Spleen (tissue), 11 donors: ENCODE measurements around the gene ITPR1. TPM values are rescaled to one million over a fixed set of nuclear protein-coding genes. Genes with fewer than 3 reads are reported as not detected.
A peak's percentile ranks its signal among the peaks of the same experiment; 100 is the strongest.

Source experiments
- DNase-seq: peaks from one replicate; pipeline ENCODE4 v3.0.0-alpha.2; 2020
- H3K27ac ChIP-seq, 8 donors: fragments of 200-600 bp; sonication (generic) in 7 of 8; 1 replicate in 4 of 8; 2 replicates in 4 of 8; pipeline versions ENCODE4 v1.5.0 to v1.8.0; 2016 to 2021; ENCODE audit warnings: inconsistent platforms in 4 of 8, mild to moderate bottlenecking in 4 of 8, moderate library complexity in 1 of 8
- H3K27me3 ChIP-seq, 7 donors: fragments of 200-600 bp; sonication (generic) in 6 of 7; replicated peaks in 1 of 7; 1 replicate in 4 of 7; 2 replicates in 3 of 7; pipeline versions ENCODE4 v1.5.0 to v1.8.0; 2016 to 2021; ENCODE audit warnings: inconsistent platforms in 3 of 7, mild to moderate bottlenecking in 1 of 7
- H3K36me3 ChIP-seq, 6 donors: fragments of 200-600 bp; sonication (generic) in 5 of 6; 1 replicate in 4 of 6; 2 replicates in 2 of 6; pipeline versions ENCODE4 v1.5.0 to v1.8.0; 2016 to 2021; ENCODE audit warnings: inconsistent platforms in 2 of 6
- H3K4me1 ChIP-seq, 6 donors: fragments of 200-600 bp; sonication (generic) in 5 of 6; 1 replicate in 3 of 6; 2 replicates in 3 of 6; pipeline versions ENCODE4 v1.5.0 to v1.8.0; 2016 to 2021; ENCODE audit warnings: inconsistent platforms in 3 of 6
- H3K4me3 ChIP-seq, 8 donors: fragments of 200-600 bp; sonication (generic) in 7 of 8; 1 replicate in 4 of 8; 2 replicates in 4 of 8; pipeline versions ENCODE4 v1.5.0 to v1.8.0; 2016 to 2021; ENCODE audit warnings: inconsistent platforms in 4 of 8, mild to moderate bottlenecking in 4 of 8, moderate library complexity in 2 of 8
- H3K9me3 ChIP-seq, 8 donors: fragments of 200-600 bp; sonication (generic) in 7 of 8; 1 replicate in 4 of 8; 2 replicates in 4 of 8; pipeline versions ENCODE4 v1.5.0 to v1.8.0; 2016 to 2021; ENCODE audit warnings: inconsistent platforms in 4 of 8
- POLR2A ChIP-seq, 3 donors: fragments of 450-650 bp; IDR thresholded peaks; one replicate each; pipeline ENCODE4 v1.5.1; 2017; ENCODE audit warnings: antibody characterized with exemption in 3 of 3, mild to moderate bottlenecking in 1 of 3
- POLR2AphosphoS5 ChIP-seq, 3 donors: sonication (generic); formaldehyde crosslinking; IDR thresholded peaks; one replicate each; pipeline ENCODE4 v1.5.1; 2017; ENCODE audit warnings: antibody characterized with exemption in 3 of 3
- WGBS, 5 donors: extraction: QIAGEN DNeasy Blood & Tissue Kit in 3 of 5; methylation state at CpG; one replicate each; pipeline versions ENCODE4 v1.1.5 to v1.1.7; 2013 to 2018; 5-methylcytosine and 5-hydroxymethylcytosine counted together
- intact Hi-C: fragments of 100-400 bp; cut with DNase I; formaldehyde crosslinking; loops from one replicate; pipeline ENCODE4 v1.15.0; 2023; ENCODE audit warnings: low total_unique reads
- polyA plus RNA-seq, 3 donors: library from polyadenylated mRNA; stranded (reverse); fragments of 200-250 nt; gene quantifications; one replicate each; pipeline ENCODE4 v1.2.1, GENCODE V29; 2013
- total RNA-seq, 7 donors: library from RNA; depleted of rRNA in 3 of 7; stranded (reverse); fragments of >200 nt in 3 of 7; fragmentation: NEBNext Ultra II Directional in 4 of 7; extraction: Animal tissue kit (Norgen Biotek cat#: 25700) in 4 of 7; gene quantifications; one replicate each; pipeline versions ENCODE4 v1.1.0 to v1.2.1, GENCODE V29; 2016 to 2021
- TF ChIP-seq, protein P1 (sequence below), 11 experiments: fragments of 200-600 bp in 7 of 11; fragments of 450-650 bp in 4 of 11; sonication (generic) in 4 of 11; IDR thresholded peaks in 8 of 11; conservative IDR thresholded peaks in 3 of 11; 1 replicate in 7 of 11; 2 replicates in 4 of 11; pipeline versions ENCODE4 v1.4.0 to v1.8.0; 2016 to 2021; ENCODE audit warnings: antibody characterized with exemption in 11 of 11, inconsistent platforms in 4 of 11, mild to moderate bottlenecking in 1 of 11
- donor health status: healthy with polysubstance abuse.
- donor health status: DM: no; HTN: no; CAD: no; lungs with moderate emphysema.
- donor health status: DM: no; HTN: no; CAD: no.
- donor health status: Bipolar disorder and iron deficiency.
- donor health status: healthy.
- donor health status: DM: no; HTN: no; CAD: no.
- donor health status: DM: yes; HTN: yes; CAD: no.

Gene ITPR1
- total and polyA plus RNA-seq, 10 donors, result 17.5 to 194 (median 129) TPM

- 89 to 98% (median 94%) methylated on average over 4 of the region's 4 CpGs for WGBS, 5 donors
- intact Hi-C loops, result no loop called here
- DNase-seq, result no peak
Observed at GRCh38 chr3:4460334-4460733, 32.8 kb upstream of the ITPR1 start.

GRCh38 chr3:4461468-4462090 lies 31.6 kb upstream of the ITPR1 start:
- Histone ChIP-seq H3K4me3 (no peak overlapping the region), H3K9me3 (no peaks in the 10 kb centered on the region), H3K27ac (no peak overlapping the region), H3K4me1 (peaks cover 8 to 37% (median 16%) of the 10 kb centered on the region in 6 donors), H3K36me3 (no peaks in the 10 kb centered on the region), H3K27me3 (no peaks in the 10 kb centered on the region)
- TF ChIP-seq POLR2A (IDR thresholded peaks at IDR 0.05) (no peak), POLR2AphosphoS5 (IDR thresholded peaks at IDR 0.05) (no peak)
- TF ChIP-seq, protein P1, sequence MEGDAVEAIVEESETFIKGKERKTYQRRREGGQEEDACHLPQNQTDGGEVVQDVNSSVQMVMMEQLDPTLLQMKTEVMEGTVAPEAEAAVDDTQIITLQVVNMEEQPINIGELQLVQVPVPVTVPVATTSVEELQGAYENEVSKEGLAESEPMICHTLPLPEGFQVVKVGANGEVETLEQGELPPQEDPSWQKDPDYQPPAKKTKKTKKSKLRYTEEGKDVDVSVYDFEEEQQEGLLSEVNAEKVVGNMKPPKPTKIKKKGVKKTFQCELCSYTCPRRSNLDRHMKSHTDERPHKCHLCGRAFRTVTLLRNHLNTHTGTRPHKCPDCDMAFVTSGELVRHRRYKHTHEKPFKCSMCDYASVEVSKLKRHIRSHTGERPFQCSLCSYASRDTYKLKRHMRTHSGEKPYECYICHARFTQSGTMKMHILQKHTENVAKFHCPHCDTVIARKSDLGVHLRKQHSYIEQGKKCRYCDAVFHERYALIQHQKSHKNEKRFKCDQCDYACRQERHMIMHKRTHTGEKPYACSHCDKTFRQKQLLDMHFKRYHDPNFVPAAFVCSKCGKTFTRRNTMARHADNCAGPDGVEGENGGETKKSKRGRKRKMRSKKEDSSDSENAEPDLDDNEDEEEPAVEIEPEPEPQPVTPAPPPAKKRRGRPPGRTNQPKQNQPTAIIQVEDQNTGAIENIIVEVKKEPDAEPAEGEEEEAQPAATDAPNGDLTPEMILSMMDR (IDR thresholded peaks at IDR 0.05 in 8 of 11, conservative IDR thresholded peaks at IDR 0.05 in 3 of 11), result no peak
- 68 to 97% (median 88%) methylated on average over 2 of the region's 2 CpGs for WGBS, 5 donors
- intact Hi-C loops, result no loop called here
- DNase-seq, result no peak

More at GRCh38 chr3:4460334-4460733, 32.8 kb upstream of the ITPR1 start:
- no peaks in the 10 kb centered on the region for H3K9me3 ChIP-seq
- no peak overlapping the region for H3K4me3 ChIP-seq
- no peak overlapping the region for H3K27ac ChIP-seq
- no peaks in the 10 kb centered on the region for H3K36me3 ChIP-seq
- no peaks in the 10 kb centered on the region for H3K27me3 ChIP-seq
- peaks cover 0 to 24% (median 5%) of the 10 kb centered on the region in 6 donors for H3K4me1 ChIP-seq
- TF ChIP-seq, protein P1 (IDR thresholded peaks at IDR 0.05 in 8 of 11, conservative IDR thresholded peaks at IDR 0.05 in 3 of 11), result no peak
- TF ChIP-seq POLR2A (IDR thresholded peaks at IDR 0.05) (no peak), POLR2AphosphoS5 (IDR thresholded peaks at IDR 0.05) (no peak)

GRCh38 chr3:4462369-4463040 lies 30.6 kb upstream of the ITPR1 start:
- intact Hi-C loops, result no loop called here
- no peak for DNase-seq
- no peaks in the 10 kb centered on the region for H3K9me3 ChIP-seq
- no peaks in the 10 kb centered on the region for H3K36me3 ChIP-seq
- no peak overlapping the region for H3K4me3 ChIP-seq
- TF ChIP-seq POLR2A (IDR thresholded peaks at IDR 0.05), result no peak
- no peaks in the 10 kb centered on the region for H3K27me3 ChIP-seq
- H3K27ac ChIP-seq, result peak overlapping the region in 2 of 8 donors; percentile 20 to 22
- WGBS, 5 donors, result 58 to 74% (median 61%) methylated on average over 3 of the region's 3 CpGs
- peaks cover 8 to 46% (median 22%) of the 10 kb centered on the region in 6 donors for H3K4me1 ChIP-seq

GRCh38 chr3:4464576-4464975 lies 28.6 kb upstream of the ITPR1 start:
- no peaks in the 10 kb centered on the region for H3K9me3 ChIP-seq
- no peak overlapping the region for H3K4me3 ChIP-seq
- H3K4me1 ChIP-seq, result peaks cover 8 to 48% (median 25%) of the 10 kb centered on the region in 6 donors
- 82 to 97% (median 89%) methylated on average over 1 of the region's 1 CpG for WGBS, 5 donors
- TF ChIP-seq POLR2A (IDR thresholded peaks at IDR 0.05), result no peak
- TF ChIP-seq, protein P1 (IDR thresholded peaks at IDR 0.05 in 8 of 11, conservative IDR thresholded peaks at IDR 0.05 in 3 of 11), result no peak
- no peaks in the 10 kb centered on the region for H3K27me3 ChIP-seq
- H3K27ac ChIP-seq, result no peak overlapping the region
- intact Hi-C loops, result no loop called here
- H3K36me3 ChIP-seq, result no peaks in the 10 kb centered on the region
- no peak for DNase-seq
